NCI-H1436 (cell line): ENCODE data around the gene CCHCR1.
"Not testable (repeated sequence)": the region's sequence is repeated elsewhere in the genome, so short reads cannot be mapped to it uniquely, and the experiment has no call there.

ENCODE experiments used
- DNase-seq: peaks from one replicate; lab custom pipeline; 2025; lab: John Stamatoyannopoulos, UW

CCHCR1 gene

GRCh38 chr6:31183859-31184258, 26.3 kb upstream of the CCHCR1 start:
- not testable (repeated sequence) for DNase-seq

GRCh38 chr6:31183287-31183686, 25.7 kb upstream of the CCHCR1 start:
- DNase-seq = not testable (repeated sequence)

DNA sequence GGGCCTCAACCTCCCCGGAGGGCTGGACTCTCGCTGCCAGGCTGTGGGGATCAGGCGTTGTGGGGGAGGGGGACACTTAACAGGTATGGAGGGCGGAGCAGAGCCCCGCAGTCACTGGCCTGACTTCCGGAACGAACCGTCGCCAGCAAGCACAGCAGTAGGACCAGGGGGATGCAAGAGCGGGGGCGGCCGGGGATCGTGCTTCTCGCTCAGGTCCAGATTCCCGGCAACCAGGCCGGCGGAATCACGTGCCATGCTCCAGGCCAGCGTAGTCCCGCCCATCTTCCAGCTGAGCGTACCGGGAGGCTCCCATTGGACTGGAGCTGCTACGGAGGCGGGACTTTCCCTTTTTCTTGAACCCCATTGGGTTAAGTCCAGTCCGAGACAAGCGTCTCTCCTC, 22.9 kb upstream of the CCHCR1 start:
- DNase-seq = no peak

DNA sequence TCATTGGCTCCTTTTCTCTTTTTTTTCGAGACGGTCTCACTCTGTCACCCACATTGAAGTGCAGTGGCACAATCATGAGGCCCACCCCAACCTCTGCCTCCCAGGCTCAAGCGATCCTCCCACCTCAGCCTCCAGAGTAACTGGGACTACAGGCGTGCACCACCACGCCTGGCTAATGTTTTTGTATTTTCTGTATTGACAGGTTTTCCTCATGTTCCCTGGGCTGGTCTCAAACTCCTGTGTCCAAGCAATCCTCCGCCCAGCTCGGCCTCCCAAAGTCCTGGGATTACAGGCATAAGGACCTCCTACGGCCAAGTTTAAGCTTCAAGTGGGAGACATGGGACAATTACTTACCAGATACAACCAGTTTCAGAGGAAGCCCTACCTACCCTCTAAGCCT, 22.3 kb upstream of the CCHCR1 start:
- DNase-seq = no peak

GRCh38 chr6:31179042-31179386, 21.4 kb upstream of the CCHCR1 start:
- DNase-seq = no peak

DNA sequence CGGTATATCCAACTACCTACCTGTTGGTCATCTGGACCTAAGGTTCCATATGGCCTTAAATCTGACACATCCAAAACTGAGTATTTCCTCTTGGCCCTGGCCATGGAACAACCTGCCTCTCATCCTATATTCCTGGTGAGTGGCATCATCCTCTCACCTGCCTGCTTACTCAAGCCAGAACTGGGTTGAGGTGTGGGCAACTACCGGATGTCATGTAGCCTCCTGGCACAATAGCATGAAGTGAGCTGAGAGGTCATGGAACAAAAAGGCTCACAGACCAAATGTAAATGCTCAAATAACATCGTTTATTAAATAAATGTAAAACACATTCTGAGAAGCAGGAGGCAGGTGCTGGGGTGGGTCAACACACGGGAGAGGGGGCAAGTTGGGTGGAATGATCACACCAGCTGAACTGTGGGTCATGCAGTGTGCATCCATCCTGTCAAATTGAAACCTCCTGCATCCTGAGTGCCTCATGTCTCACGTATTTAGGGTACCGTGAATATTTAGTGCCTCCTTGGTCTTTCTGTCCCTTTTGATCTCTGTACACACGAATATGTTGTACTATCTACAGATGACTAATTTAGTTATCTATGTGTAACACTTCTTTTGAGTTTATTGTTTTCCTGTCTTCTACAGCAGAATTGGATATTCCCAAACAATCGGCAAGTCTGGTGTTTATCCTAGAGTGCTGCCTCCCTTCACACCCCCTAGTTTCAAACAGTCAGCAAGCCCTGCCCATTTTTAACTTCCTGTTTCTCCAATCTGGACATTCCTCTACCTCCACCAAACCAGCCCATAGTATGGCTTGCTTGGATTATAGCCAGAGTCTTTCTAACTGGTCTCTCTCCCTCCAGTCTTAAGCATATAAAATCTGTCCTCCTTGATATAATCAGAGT, 20.8 kb upstream of the CCHCR1 start:
- no peak for DNase-seq

GRCh38 chr6:31175971-31176370, 18.4 kb upstream of the CCHCR1 start:
- no peak for DNase-seq

GRCh38 chr6:31174378-31174777, 16.8 kb upstream of the CCHCR1 start:
- DNase-seq = no peak

GRCh38 chr6:31173406-31173805, 15.8 kb upstream of the CCHCR1 start:
- no peak for DNase-seq

- no peak for DNase-seq
These were observed 15.4 kb upstream of the CCHCR1 start for GRCh38 chr6:31172973-31173384.

DNA sequence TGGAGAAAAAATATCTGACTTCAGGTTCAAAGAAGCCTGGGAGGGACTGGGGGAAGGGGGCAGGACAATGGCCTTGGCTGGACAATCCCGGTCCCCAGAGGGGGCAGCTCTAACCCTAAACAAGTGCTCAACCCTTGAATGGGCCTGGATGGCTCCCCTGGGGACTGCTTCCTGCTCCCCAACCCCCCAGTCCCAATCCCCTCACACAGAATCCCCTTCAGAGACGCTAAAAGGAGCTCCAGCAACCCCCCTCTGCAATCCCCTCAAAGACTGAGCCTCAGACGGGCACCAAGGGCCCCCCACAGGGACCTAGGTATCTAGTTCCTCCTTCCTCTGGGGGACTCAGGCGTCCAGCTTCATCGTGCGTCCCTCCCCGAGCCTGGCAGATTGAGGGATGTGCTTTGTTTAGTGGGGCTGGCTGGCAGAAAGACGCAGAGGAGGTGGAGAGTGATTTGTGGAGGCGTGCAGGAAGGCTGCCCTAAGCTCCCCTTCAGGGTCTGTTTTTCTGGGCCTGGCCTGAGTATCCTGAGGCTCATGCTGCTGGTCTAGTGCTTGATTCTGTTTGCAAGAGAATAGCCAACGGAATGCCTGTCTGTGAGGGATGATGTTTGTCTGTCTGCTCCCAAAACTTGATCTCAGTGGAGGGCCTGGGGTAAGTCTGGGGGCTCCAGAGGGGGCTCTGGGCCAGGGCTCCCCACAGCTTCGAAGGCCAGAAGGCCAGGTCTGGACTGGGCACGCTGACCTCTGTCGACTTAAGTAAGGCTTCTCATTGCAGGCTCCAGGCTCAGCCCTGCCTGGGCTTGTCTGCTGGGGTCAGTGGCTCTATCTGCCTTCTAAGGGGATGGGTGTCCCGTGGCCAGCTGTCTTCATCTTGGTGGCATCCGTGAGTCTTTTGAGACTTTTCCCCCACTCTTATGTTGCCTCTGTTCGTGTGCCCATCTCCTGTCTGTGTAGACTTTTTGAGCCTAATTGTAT, 14.6 kb upstream of the CCHCR1 start:
- no peak for DNase-seq

GRCh38 chr6:31170987-31171671, 13.5 kb upstream of the CCHCR1 start:
- DNase-seq = no peak

DNA sequence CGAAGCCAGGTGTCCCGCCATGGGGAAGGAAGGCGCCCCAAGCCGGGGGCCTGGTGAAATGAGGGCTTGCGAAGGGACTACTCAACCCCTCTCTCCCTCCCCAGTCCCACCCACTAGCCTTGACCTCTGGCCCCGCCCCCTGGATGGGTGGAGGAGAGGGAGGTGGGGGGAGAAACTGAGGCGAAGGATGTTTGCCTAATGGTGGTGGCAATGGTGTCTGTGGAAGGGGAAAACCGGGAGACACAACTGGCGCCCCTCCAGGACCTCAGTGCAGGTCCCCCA, 12.9 kb upstream of the CCHCR1 start, which contains the start of gene POU5F1:
Gene POU5F1, minus strand, starts transcription at position 83 of the 282 bp plus-strand sequence. Its CDS starts 62 bp downstream, at position 21.
- no peak for DNase-seq

DNA sequence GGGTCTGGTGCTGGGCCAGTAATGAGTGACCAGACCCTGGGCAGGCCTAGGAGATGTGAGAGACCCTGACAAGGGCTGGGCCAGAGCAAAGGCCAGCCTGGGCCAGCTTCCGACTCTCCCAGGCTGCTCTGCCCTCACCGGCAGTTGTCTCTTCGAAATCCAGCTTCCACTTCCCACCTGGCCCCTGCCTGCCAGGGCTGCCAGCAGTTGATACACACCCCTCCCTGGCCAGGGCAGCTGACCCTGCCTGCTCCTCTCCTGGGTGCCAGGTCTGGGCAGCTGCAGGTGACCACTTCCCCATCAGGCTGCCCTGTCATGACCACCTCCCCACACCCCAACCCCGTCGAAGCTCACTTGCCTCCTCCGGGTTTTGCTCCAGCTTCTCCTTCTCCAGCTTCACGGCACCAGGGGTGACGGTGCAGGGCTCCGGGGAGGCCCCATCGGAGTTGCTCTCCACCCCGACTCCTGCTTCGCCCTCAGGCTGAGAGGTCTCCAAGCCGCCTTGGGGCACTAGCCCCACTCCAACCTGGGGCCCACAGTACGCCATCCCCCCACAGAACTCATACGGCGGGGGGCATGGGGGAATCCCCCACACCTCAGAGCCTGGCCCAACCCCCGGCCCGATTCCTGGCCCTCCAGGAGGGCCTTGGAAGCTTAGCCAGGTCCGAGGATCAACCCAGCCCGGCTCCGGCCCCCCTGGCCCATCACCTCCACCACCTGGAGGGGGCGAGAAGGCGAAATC, 12.4 kb upstream of the CCHCR1 start:
- DNase-seq = not testable (repeated sequence)

DNA sequence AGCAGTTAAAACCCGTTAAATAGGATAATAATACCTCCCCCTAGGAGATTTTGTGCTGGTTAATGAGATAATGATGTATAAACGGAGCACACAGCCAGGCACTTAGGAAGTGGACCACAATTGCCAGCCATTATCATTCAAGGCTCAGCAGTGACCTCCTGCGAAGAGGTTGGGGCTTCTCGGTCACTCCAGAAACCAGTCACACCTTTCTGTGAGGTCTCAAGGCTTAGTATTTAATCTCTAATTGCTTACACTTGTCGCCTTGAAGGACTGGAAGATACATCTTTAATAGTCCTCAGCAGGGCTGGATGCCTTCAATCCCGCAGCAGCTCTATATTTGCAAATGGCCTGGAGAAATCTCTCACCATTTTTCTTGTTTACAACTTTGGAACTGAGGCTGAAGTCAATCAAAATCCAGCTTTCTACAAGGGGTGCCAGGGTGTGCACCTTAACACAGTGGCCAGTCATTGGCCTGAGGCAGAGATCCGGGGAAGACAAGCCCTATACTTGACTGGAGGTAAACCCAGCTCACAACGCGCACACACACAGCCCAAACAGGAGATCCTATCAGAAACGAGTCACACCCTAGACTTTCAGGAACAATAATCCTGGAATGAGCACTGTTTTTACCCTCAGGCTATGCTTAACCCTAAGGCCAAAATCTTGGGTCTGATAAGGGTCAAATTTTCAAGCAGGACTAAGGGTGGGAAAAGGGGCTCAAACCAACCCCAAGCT, 11.7 kb upstream of the CCHCR1 start:
- no peak for DNase-seq

DNA sequence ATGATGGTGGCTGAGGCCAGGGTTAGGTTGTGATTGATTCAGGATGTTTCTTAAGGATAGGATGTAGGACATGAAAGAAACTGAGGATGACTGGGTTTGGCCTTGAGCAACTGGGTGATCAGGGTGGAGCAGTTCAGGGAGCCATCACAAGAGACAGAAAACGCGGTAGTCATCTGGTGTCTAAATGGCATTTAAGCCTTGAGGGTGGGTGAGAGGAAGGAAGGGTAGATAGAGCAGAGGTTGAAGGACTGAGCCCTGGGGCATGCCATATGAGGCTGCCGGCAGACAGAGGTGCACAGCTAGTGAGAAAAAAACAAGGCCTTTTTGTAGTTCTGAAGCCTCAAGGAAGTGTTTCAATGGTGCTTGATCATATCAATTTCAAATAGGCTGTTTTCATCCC, 11.0 kb upstream of the CCHCR1 start:
- DNase-seq = no peak

- no peak for DNase-seq
These were observed 8.4 kb upstream of the CCHCR1 start for GRCh38 chr6:31165986-31166385.

- DNase-seq = not testable (repeated sequence)
These were observed 7.6 kb upstream of the CCHCR1 start for GRCh38 chr6:31165064-31165832.

DNA sequence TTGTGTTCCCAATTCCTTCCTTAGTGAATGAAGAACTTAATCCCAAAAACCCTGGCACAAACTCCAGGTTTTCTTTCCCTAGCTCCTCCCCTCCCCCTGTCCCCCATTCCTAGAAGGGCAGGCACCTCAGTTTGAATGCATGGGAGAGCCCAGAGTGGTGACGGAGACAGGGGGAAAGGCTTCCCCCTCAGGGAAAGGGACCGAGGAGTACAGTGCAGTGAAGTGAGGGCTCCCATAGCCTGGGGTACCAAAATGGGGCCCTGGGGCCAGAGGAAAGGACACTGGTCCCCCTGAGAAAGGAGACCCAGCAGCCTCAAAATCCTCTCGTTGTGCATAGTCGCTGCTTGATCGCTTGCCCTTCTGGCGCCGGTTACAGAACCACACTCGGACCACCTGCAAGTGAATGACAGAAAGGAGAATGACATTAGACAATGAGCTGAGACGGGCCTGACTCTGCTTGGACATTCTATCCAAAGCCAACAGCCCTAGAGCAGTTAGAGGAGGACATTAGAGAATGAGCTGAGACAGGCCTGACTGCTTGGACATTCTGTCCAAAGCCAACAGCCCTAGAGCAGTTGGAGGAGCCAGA, 7.0 kb upstream of the CCHCR1 start:
- not testable (repeated sequence) for DNase-seq

DNA sequence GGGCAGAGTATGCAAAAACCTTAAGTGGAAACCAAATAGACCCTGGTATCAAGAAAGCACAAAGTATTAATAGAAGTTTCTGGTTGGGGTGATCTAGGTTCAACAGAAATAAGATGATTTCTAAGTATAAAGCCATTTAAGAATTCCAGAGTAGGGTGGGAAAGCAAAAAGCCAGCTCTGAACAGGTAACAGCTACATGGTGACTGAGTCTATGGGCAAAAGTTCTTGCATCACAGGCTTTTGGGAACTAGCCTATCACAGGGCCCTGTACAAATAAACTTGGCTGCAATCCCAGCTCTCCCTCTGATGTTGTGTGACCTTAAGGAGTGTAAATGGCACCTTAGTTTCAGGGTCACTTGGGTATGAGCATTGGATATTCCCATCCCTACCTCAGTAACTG, 6.3 kb upstream of the CCHCR1 start:
- no peak for DNase-seq
